Transverse colon (tissue), 4 donors: Measurements from ENCODE around the gene CSNK1E. TPM values are rescaled to one million over a fixed set of nuclear protein-coding genes. Genes with fewer than 3 reads are reported as not detected.
"Not testable (repeated sequence)": the region's sequence is repeated elsewhere in the genome, so short reads cannot be mapped to it uniquely, and the experiment has no call there.

ENCODE experiments used
- DNase-seq: peaks from one replicate; pipeline ENCODE4 v3.0.0-alpha.2; 2019
- H3K27ac ChIP-seq, 4 donors: fragments of 200-600 bp; sonication (generic); 2 replicates each; pipeline ENCODE4 v1.5.1; 2016 to 2018; ENCODE audit warnings: inconsistent platforms in 4 of 4
- H3K27me3 ChIP-seq: fragments of 200-600 bp; sonication (generic); 2 replicates; pipeline ENCODE4 v1.5.1; 2017; ENCODE audit warnings: inconsistent platforms
- H3K36me3 ChIP-seq, 4 donors: fragments of 200-600 bp; sonication (generic); 2 replicates each; pipeline ENCODE4 v1.5.1; 2017 to 2019; ENCODE audit warnings: inconsistent platforms in 4 of 4
- H3K4me1 ChIP-seq, 4 donors: fragments of 200-600 bp; sonication (generic); 2 replicates each; pipeline ENCODE4 v1.5.1; 2017 to 2020; ENCODE audit warnings: inconsistent platforms in 4 of 4
- H3K4me3 ChIP-seq, 4 donors: fragments of 200-600 bp; sonication (generic); 1 replicate in 1 of 4; 2 replicates in 3 of 4; pipeline versions ENCODE4 v1.5.1 to v1.6.1; 2017 to 2019; ENCODE audit warnings: inconsistent platforms in 4 of 4
- H3K9me3 ChIP-seq, 2 donors: fragments of 200-600 bp; sonication (generic); 2 replicates each; pipeline ENCODE4 v1.5.1; 2017 to 2019; ENCODE audit warnings: inconsistent platforms in 2 of 2
- POLR2AphosphoS5 ChIP-seq, 3 donors: sonication (generic); formaldehyde crosslinking; IDR thresholded peaks; one replicate each; pipeline ENCODE4 v1.6.1; 2016; ENCODE audit warnings: antibody characterized with exemption in 3 of 3
- WGBS, 2 donors: methylation state at CpG; one replicate each; pipeline ENCODE4 v1.1.5; 2018; ENCODE audit warnings: low coverage in 1 of 2; 5-methylcytosine and 5-hydroxymethylcytosine counted together
- in situ Hi-C, 4 donors: fragments of 200-750 bp; cut with MboI; loops; one replicate each; pipeline versions ENCODE4 v1.15.0 to v1.15.1; 2017; ENCODE audit warnings: low sequenced_read_pairs in 3 of 4, low pct_ligation_motif_present in 1 of 4, low pct_unique_long_range_greater_than_20kb in 1 of 4
- intact Hi-C: fragments of 100-400 bp; cut with DNase I; formaldehyde crosslinking; loops from one replicate; pipeline ENCODE4 v1.15.1; 2023; ENCODE audit warnings: low total_unique reads
- total RNA-seq, 4 donors: library from RNA; depleted of rRNA; stranded (reverse); fragments of >200 nt; gene quantifications; one replicate each; pipeline ENCODE4 v1.1.0, GENCODE V29; 2016
- TF ChIP-seq, protein P1 (sequence below), 5 experiments: fragments of 200-600 bp in 3 of 5; fragments of 450-650 bp in 2 of 5; sonication (generic) in 3 of 5; IDR thresholded peaks; 1 replicate in 2 of 5; 2 replicates in 3 of 5; pipeline ENCODE4 v1.5.1; 2016 to 2017; ENCODE audit warnings: antibody characterized with exemption in 5 of 5, inconsistent platforms in 3 of 5, mild to moderate bottlenecking in 2 of 5, moderate library complexity in 1 of 5

Gene CSNK1E
- total RNA-seq, result 100 to 1,000 TPM in 2 of 4 donors, 10 to 100 TPM in 2; 47.9 to 179 (median 106) TPM

DNA sequence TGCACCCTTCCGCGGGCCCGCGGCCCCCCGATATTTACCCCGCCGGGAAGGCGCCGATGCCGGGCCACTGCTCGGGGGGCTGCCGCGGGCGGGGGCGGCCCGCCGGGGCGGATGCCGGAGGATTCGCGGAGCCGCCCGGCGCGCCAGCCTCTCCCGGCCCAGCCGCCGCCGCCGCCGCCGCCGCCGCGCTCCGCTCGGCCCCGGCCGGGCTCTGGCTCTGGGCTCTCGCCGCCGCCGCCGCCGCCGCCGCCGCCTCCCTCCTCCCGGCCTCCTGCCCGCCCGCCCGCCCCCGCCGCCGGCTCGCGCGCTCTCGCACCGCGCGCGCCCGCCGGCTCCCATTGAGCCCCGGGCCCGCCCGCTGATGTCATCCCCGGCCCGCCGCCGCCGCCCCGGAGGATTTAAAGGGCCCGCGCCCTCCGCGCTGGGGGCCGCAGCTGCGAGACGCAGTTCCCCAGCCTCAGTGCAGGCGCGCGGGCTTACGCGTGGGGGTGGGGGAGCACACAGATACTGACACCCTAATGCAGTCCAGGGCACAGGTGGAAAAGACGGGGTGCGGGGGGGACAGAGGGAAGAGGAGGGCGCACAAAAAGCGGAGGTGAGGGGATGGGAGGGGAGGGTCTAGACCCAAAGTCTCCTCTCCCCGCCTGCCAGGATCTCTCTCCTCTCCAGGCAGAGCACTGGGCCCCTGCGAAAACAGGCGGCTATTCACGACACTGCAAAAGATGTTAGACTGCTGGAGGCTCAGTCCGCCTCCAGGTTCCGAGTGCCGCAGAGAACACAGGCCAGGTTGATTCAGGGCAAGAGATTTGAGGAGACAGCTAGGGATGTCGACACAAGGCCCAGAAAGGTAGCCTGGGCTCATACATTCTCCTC lies at the start of gene CSNK1E:
TSS of gene CSNK1E (minus strand) at position 312 of the 873 bp plus-strand sequence. CDS start 3,276 bp downstream, outside the sequence.
- intact Hi-C loops, result loop anchor here (2.0 to 5.0 kb wide), 2 partner anchors 55 to 115 kb away; no protein-coding TSS in a partner anchor
- no peaks in the 10 kb centered on the region for H3K9me3 ChIP-seq
- H3K36me3 ChIP-seq, result no peaks in the 10 kb centered on the region
- H3K27ac ChIP-seq, result peak within 1 kb of the TSS; percentile 96 to 99 (median 99)
- peaks cover 34 to 55% (median 47%) of the 10 kb centered on the region in 4 donors for H3K4me1 ChIP-seq
- WGBS, 2 donors, result 0 to 1% methylated on average over 4 to 36 of the region's 98 CpGs
- in situ Hi-C loops, result loop anchor here in 1 of 4 donors (25.0 kb wide), 1 partner anchor 95 kb away; no protein-coding TSS in a partner anchor
- H3K4me3 ChIP-seq, result peak within 1 kb of the TSS; percentile 64 to 92 (median 78)
- DNase-seq, result peak; percentile 86
- no peaks in the 10 kb centered on the region for H3K27me3 ChIP-seq
- peak in 2 of 3 donors; percentile 19 to 32 for TF ChIP-seq POLR2AphosphoS5 (IDR thresholded peaks at IDR 0.05)
- TF ChIP-seq, protein P1, sequence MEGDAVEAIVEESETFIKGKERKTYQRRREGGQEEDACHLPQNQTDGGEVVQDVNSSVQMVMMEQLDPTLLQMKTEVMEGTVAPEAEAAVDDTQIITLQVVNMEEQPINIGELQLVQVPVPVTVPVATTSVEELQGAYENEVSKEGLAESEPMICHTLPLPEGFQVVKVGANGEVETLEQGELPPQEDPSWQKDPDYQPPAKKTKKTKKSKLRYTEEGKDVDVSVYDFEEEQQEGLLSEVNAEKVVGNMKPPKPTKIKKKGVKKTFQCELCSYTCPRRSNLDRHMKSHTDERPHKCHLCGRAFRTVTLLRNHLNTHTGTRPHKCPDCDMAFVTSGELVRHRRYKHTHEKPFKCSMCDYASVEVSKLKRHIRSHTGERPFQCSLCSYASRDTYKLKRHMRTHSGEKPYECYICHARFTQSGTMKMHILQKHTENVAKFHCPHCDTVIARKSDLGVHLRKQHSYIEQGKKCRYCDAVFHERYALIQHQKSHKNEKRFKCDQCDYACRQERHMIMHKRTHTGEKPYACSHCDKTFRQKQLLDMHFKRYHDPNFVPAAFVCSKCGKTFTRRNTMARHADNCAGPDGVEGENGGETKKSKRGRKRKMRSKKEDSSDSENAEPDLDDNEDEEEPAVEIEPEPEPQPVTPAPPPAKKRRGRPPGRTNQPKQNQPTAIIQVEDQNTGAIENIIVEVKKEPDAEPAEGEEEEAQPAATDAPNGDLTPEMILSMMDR (IDR thresholded peaks at IDR 0.05), result no peak

DNA sequence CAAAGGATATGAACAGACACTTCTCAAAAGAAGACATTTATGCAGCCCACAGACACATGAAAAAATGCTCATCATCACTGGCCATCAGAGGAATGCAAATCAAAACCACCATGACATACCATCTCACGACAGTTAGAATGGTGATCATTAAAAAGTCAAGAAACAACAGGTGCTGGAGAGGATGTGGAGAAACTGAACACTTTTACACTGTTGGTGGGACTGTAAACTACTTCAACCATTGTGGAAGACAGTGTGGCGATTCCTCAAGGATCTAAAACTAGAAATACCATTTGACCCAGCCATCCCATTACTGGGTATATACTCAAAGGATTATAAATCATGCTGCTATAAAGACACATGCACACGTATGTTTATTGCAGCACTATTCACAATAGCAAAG lies 48.6 kb upstream of the CSNK1E start:
- H3K27ac ChIP-seq, H3K36me3 ChIP-seq, H3K9me3 ChIP-seq, H3K27me3 ChIP-seq, DNase-seq, H3K4me3 ChIP-seq, intact Hi-C loops, H3K4me1 ChIP-seq: not testable (repeated sequence)
- in situ Hi-C loops, result loop anchor here in 1 of 4 donors (25.0 kb wide), 1 partner anchor 254 kb away; the partner anchor contains the start of gene BAIAP2L2
- WGBS, 2 donors, result 86 to 100% methylated on average over 1 to 3 of the region's 3 CpGs

DNA sequence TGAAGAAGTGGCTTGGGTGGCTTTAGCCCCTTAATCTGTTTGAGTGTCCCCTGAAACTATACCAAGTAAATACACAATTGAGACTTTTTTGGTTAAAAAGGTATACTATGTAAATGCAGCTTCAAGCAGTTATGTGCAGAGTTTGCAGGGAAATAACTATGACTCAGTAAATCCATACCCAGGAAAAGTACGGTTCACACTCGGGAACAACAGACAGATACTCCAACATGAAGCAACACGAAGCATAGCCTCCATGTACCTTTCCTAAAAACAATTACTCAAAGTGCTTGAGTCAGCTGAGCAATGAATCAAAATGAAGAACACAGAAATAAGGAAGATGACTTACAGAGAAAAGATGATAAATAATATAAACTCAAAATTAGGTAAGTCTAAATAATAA lies 47.9 kb upstream of the CSNK1E start:
- H3K27ac ChIP-seq, intact Hi-C loops, H3K27me3 ChIP-seq, H3K4me1 ChIP-seq, DNase-seq, H3K36me3 ChIP-seq, H3K4me3 ChIP-seq, H3K9me3 ChIP-seq: not testable (repeated sequence)
- WGBS, 2 donors, result 90 to 93% methylated on average over 3 of the region's 3 CpGs
- in situ Hi-C loops, result loop anchor here in 1 of 4 donors (25.0 kb wide), 1 partner anchor 253 kb away; the partner anchor contains the start of gene BAIAP2L2

DNA sequence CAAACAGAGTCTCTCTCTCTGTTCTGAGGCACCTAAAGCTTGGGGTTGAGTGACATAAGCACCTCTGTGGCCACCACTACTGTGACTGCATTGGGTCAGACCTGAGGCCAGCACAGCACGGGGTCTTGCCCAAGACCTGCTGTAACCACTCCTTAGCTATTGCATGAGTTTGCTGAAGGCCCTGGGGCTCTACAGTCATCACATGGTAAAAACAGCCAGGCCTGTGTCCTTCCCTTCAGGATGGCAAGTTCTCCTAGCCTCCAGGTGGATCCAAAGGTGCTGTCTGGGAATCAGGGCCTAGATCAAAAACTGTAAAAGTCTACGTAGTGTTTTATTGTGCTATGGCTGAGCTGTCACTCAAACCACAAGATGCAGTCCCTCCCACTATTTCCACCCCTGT lies 43.3 kb upstream of the CSNK1E start:
- H3K4me3 ChIP-seq, H3K9me3 ChIP-seq, DNase-seq, H3K27me3 ChIP-seq, H3K4me1 ChIP-seq, intact Hi-C loops, H3K36me3 ChIP-seq, H3K27ac ChIP-seq: not testable (repeated sequence)
- 79% methylated on average over 1 of the region's 2 CpGs; no CpG with 5 or more reads in 1 of the 2 donors for WGBS, 2 donors
- in situ Hi-C loops, result loop anchor here in 1 of 4 donors (25.0 kb wide), 1 partner anchor 248 kb away; the partner anchor contains the start of gene BAIAP2L2

DNA sequence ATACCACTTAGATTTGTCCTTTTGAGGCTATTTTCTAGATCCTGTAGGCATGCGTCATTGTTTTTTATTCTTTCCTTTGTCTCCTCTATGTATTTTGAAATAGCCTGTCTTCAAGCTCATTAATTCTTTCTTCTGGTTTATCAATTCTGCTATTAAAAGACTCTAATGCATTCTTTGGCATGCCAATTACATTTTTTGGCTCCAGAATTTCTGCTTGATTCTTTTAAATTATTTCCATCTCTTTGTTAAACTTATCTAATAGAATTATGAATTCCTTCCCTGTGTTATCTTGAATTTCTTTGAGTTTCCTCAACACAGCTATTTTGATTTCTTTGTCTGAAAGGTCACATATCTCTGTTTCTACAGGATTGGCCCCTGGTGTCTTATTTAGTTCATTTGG lies 42.6 kb upstream of the CSNK1E start:
- not testable (repeated sequence) for H3K4me1 ChIP-seq, H3K27ac ChIP-seq, H3K36me3 ChIP-seq, H3K27me3 ChIP-seq, H3K4me3 ChIP-seq, H3K9me3 ChIP-seq, DNase-seq
- 80 to 93% methylated on average over 1 of the region's 1 CpG for WGBS, 2 donors
- intact Hi-C loops, result loop anchor here (10.0 kb wide), 1 partner anchor 305 kb away; the partner anchor contains the start of gene PICK1
- in situ Hi-C loops, result loop anchor here in 3 of 4 donors (10.0 to 25.0 kb wide), 3 partner anchors 95 to 305 kb away; partner anchors contain the start of genes BAIAP2L2 (in 1 of the 3) and PICK1 (in 1 of the 3)

DNA sequence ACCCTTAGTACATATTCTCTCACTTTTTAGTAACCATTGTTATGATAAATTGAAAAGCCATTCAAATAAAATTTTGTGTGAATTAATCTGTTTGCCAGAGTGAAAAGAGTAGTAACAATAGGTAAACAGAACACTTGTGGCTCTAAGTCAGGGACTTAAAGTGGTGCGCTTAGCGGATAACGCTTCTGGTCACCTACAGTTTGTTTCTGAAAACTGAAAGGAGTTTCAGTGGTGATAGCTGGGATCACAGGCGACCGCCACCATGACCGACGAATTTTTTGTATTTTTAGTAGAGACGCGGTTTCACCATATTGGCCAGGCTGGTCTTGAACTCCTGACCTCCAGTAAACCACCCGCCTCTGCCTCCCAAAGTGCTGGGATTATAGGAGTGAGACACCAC lies 40.7 kb upstream of the CSNK1E start:
- H3K36me3 ChIP-seq, H3K27ac ChIP-seq, H3K4me3 ChIP-seq, H3K9me3 ChIP-seq, H3K27me3 ChIP-seq, DNase-seq, H3K4me1 ChIP-seq: not testable (repeated sequence)
- intact Hi-C loops (loop anchor here (10.0 kb wide), 1 partner anchor 303 kb away; the partner anchor contains the start of gene PICK1), in situ Hi-C loops (loop anchor here in 3 of 4 donors (10.0 to 25.0 kb wide), 3 partner anchors 93 to 303 kb away; partner anchors contain the start of genes BAIAP2L2 (in 1 of the 3) and PICK1 (in 1 of the 3))
- 79 to 91% methylated on average over 5 to 10 of the region's 10 CpGs for WGBS, 2 donors
